GM10847 (cell line): ENCODE data around the gene C2.
"Not testable (repeated sequence)": the region's sequence is repeated elsewhere in the genome, so short reads cannot be mapped to it uniquely, and the experiment has no call there.

ENCODE experiments used
- POLR2A ChIP-seq: IDR thresholded peaks from 2 replicates; pipeline ENCODE4 v1.6.1; 2011; ENCODE audit not compliant: insufficient read length; ENCODE audit errors: extremely low read depth

C2 gene

DNA sequence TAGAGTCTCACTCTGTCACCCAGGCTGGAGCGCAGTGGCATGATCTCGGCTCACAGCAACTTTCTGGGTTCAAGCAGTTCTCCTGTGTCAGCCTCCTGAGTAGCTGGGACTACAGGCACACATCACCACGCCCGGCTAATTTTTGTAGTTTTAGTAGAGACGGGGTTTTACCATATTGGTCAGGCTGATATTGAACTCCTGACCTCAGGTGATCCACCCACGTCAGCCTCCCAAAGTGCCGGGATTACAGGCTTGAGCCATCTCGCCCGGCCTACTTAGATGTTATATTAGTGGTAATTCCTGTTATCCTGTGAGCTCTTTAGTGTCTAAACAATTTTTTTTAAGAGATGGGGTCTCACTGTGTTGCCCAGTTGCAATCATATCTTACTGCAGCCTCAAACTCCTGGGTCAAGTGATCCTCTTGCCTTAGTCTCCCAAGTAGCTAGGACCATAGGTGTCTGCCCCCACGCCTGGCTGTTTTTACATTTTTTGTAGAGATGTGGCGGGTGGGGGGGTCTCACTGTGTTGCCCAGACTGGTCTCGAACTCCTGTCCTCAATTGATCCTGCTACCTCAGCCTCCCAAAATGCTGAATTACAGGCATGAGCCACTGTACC is 50.4 kb downstream of the C2 start:
- no peak for TF ChIP-seq POLR2A

DNA sequence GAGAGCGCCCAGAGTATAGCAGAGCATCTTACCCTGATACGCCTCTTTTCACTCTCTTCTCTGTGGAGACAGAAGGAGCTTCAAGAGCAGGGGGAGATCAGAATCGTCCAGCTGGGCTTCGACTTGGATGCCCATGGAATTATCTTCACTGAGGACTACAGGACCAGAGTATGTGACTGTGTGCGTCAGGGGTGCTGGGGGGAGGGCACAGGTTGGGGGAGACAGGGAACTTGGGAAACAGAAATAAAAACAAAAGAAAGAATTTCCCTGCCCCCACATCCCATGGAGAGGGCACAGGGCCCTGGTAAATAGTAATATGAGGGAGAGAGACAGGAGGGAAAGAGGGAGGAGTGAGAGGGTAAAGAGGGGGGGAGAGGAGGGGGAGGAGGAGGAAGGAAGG is 51.3 kb downstream of the C2 start:
- TF ChIP-seq POLR2A, result no peak

DNA sequence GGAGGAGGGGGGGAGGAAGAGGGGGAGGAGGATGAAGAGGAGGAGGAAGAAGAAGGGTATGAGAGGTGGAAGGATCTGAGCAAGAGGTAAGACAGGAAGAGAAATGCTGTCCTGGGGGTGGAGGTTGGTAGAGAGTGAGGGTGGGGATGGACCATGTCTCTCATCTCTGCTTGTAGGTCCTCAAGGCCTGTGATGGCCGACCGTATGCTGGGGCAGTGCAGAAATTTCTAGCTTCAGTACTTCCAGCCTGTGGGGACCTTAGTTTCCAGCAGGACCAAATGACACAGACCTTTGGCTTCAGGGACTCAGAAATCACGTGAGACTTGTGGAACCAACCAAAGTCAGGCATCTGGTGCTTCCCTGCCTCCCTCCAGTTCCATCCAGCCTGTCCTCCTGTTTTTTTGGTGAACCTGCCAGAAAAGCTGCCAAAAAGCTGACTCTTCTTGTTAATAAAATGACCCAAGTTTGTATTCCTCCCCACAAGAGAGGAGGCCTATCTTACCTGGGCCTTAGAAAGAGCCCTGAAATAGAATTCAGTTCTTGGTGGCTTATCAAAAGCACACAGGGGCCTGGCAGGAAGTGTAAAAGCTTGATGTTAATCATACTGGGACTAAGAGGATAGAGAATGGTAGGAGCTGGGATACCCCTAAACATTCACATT is 51.9 kb downstream of the C2 start:
- TF ChIP-seq POLR2A, result no peak

DNA sequence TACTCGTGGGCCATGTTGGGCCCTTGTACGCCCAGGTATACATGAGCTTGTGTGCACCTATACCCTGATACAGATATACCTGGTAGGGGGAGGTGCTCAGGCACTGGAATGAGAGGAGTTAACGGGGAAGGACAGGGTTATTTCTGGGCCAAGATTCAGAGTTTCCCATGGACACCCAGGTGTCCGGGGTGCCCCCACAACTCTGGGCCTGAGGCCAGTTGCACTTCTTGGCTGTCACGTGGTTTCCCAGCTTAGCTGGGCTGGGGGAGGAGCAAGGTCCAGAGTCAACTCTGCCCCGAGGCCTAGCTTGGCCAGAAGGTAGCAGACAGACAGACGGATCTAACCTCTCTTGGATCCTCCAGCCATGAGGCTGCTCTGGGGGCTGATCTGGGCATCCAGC is 54.2 kb downstream of the C2 start, which contains the start of gene C4A:
Gene C4A, plus strand, starts transcription at position 314 of the 400 bp plus-strand sequence. Its CDS starts 51 bp downstream, at position 365.
- not testable (repeated sequence) for TF ChIP-seq POLR2A
